Bone marrow (tissue), 2 donors: ENCODE measurements around the gene KMT5C.

Experiments
- DNase-seq, 2 donors: peaks; one replicate each; lab custom pipeline; 2025; lab: John Stamatoyannopoulos, UW

KMT5C gene

GRCh38 chr19:55339105-55339888, at the start of gene KMT5C:
TSS of gene KMT5C (plus strand) at chr19:55339876. CDS start at chr19:55341937, 2,061 bp downstream.
- peak; percentile 97 to 99 for DNase-seq

- DNase-seq, result no peak
Measured at GRCh38 chr19:55297267-55297666, 42.4 kb upstream of the KMT5C start.

- DNase-seq, result no peak
Measured at GRCh38 chr19:55299991-55300390, 39.7 kb upstream of the KMT5C start.

GRCh38 chr19:55300886-55301458, 38.7 kb upstream of the KMT5C start:
- DNase-seq, result no peak

GRCh38 chr19:55301459-55302317, 38.0 kb upstream of the KMT5C start:
- DNase-seq, result peak; percentile 76 to 80

GRCh38 chr19:55302318-55302703, 37.4 kb upstream of the KMT5C start:
- no peak for DNase-seq

GRCh38 chr19:55303477-55303876, 36.2 kb upstream of the KMT5C start:
- DNase-seq, result no peak

GRCh38 chr19:55304279-55304978, 35.2 kb upstream of the KMT5C start:
- no peak for DNase-seq

- no peak for DNase-seq
Measured at GRCh38 chr19:55304980-55305379, 34.7 kb upstream of the KMT5C start.

GRCh38 chr19:55305491-55305890, 34.2 kb upstream of the KMT5C start:
- DNase-seq, result peak in 1 of 2 donors; percentile 2

- DNase-seq, result no peak
Measured at GRCh38 chr19:55305983-55306562, 33.6 kb upstream of the KMT5C start.

- DNase-seq, result no peak
Measured at GRCh38 chr19:55306712-55307111, 33.0 kb upstream of the KMT5C start.

- no peak for DNase-seq
Measured at GRCh38 chr19:55308281-55308680, 31.4 kb upstream of the KMT5C start.

- DNase-seq, result no peak
Measured at GRCh38 chr19:55309448-55309847, 30.2 kb upstream of the KMT5C start.

- no peak for DNase-seq
Measured at GRCh38 chr19:55310498-55310897, 29.2 kb upstream of the KMT5C start.

GRCh38 chr19:55311397-55311796, 28.3 kb upstream of the KMT5C start:
- no peak for DNase-seq

GRCh38 chr19:55311797-55312196, 27.9 kb upstream of the KMT5C start:
- DNase-seq, result no peak

GRCh38 chr19:55312621-55313512, 26.8 kb upstream of the KMT5C start:
- DNase-seq, result no peak

- no peak for DNase-seq
Measured at GRCh38 chr19:55314396-55314795, 25.3 kb upstream of the KMT5C start.

GRCh38 chr19:55315956-55316525, 23.6 kb upstream of the KMT5C start:
- DNase-seq, result no peak
